Raji (cell line): Measurements from ENCODE around the gene LRP6.

Experiments used
- POLR2A ChIP-seq: IDR thresholded peaks from 2 replicates; pipeline ENCODE4 v1.6.1; 2011; ENCODE audit warnings: low read depth, low read length, control low read depth; ENCODE audit not compliant: insufficient read depth

The LRP6 gene

GRCh38 chr12:12236896-12237295 lies 29.9 kb downstream of the LRP6 start:
- TF ChIP-seq POLR2A, result no peak

DNA sequence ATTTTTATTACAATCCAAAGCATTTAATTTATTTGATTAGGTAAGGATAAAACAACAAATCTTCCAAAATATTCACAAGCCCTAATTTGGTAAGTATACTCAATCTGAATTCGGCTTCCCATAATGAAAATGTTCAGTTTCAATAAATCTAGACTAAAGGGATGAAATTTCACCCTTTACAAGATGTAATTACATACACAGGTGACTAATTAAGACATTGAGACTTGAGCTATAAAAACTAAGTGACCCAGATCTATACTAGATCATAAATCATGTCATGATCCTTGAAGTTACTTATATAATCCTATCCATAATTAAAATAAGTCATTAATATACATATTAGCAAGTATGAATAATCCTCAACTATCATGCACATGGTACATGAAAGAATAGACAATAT lies 36.6 kb downstream of the LRP6 start:
- no peak for TF ChIP-seq POLR2A

- TF ChIP-seq POLR2A, result no peak
Observed at GRCh38 chr12:12229556-12230092, 37.2 kb downstream of the LRP6 start.

GRCh38 chr12:12228402-12228801 lies 38.4 kb downstream of the LRP6 start:
- no peak for TF ChIP-seq POLR2A

- no peak for TF ChIP-seq POLR2A
Observed at GRCh38 chr12:12226187-12226586, 40.7 kb downstream of the LRP6 start.

DNA sequence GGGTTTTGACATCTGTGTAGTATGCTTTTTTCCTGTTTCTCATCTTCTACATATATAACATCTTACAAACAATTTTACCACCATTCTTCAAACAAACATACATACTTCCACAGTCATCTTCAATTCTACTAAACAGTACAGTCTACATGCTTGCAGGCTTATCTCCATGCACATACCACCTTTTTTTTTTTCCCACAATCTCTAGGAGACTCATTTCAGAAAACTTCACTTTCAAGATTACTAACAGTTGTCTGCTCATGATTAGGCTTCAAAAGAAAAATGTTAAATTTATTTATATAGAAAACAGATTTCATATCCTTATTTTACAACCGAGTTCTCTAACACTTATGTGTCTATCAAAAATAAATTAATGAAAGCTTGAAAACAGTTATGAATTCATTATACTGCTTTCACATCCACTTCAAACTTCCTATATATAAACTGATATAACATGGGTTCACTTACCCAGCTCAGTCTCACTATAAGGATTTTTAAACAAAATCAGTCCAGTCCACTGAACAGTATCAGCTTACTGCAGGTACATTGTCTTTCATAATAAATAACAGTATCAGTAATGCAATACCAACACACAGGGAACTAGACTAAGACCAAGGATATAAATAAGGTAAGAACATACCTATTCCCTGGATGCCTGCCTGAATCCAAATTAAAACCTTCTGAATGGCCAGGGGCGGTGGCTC lies 42.5 kb downstream of the LRP6 start:
- TF ChIP-seq POLR2A, result no peak

DNA sequence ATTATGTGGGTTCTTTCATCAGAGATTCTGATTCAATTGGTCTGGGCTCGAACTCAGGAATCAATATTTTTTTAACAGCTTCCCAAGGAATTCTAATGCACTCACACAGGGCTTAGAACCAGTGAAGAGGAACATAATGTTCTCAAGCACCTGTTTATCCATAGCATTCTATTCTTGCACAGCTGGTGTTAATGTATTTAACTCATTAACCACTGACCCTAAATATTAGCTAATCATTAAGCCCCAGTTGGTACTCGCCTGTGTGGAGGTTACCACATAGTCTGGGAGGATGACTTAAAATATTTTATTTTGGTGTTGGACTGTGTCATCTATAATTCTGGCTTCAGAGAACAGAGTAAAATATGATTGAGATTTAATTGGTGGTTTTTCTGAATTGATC lies 45.3 kb downstream of the LRP6 start:
- no peak for TF ChIP-seq POLR2A

GRCh38 chr12:12219664-12220063 lies 47.2 kb downstream of the LRP6 start:
- TF ChIP-seq POLR2A, result no peak

GRCh38 chr12:12217018-12217359 lies 49.9 kb downstream of the LRP6 start:
- no peak for TF ChIP-seq POLR2A

DNA sequence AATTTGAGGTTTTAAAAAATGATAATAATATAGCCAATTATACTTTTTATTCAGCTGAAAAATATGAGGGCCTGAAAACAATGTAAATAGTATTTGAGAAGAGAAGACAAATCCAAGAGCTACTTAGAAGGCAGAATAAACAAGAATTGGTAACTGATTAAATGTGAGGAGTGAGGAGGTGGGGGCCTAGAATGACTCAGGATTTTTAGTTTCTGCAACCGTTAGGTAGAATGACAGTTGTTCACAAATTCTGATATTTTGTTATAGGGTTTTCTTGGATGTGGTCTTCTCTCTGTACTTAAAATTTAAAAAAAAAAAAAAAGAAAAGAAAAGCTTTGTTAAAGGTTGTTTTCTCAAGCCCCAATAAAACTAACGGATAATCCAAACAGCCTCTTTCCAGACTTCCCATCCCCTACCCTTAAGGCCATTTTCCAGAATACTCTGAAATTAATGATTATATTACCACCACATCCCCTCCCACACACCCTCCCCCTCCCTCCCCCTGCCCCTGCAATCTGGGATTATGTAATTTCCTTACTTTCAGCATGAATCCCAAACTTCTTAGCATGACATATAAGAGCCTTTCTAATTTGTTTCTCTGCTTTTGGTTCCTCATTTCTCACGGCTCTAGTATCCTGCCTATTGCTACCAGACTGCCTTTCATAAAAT lies 50.4 kb downstream of the LRP6 start:
- TF ChIP-seq POLR2A, result no peak

- TF ChIP-seq POLR2A, result no peak
Observed at GRCh38 chr12:12214635-12215131, 52.2 kb downstream of the LRP6 start.

GRCh38 chr12:12214201-12214600 lies 52.6 kb downstream of the LRP6 start:
- no peak for TF ChIP-seq POLR2A

- no peak for TF ChIP-seq POLR2A
Observed at GRCh38 chr12:12212769-12213168, 54.1 kb downstream of the LRP6 start.

DNA sequence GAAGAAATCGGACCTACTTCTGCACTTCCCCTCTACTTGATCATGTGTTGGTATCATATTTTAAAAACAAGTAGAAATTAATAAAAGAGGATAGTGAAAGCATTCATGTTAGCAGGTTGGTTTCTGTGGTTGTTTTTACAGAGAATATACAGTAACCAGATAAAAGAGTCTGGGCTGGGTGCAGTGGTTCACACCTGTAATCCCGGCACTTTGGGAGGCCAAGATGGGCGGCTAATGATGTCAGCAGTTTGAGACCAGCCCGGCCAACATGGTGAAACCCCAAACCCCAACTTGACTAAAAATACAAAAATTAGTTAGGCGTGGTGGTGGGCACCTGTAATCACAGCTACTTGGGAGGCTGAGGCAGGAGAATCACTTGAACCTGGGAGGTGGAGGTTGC lies 55.9 kb downstream of the LRP6 start:
- no peak for TF ChIP-seq POLR2A

GRCh38 chr12:12210416-12210815 lies 56.4 kb downstream of the LRP6 start:
- TF ChIP-seq POLR2A, result no peak

GRCh38 chr12:12209675-12210074 lies 57.2 kb downstream of the LRP6 start:
- TF ChIP-seq POLR2A, result no peak
